HT-29 (cell line): ENCODE measurements around the gene FAM50B. TPM values are rescaled to one million over a fixed set of nuclear protein-coding genes. Genes with fewer than 3 reads are reported as not detected.

ENCODE experiments used
- DNase-seq: peaks from one replicate; pipeline ENCODE4 v3.0.0-alpha.2; 2015; ENCODE audit warnings: low spot score
- total RNA-seq: library from RNA; depleted of rRNA; stranded (reverse); fragments of >200 nt; shearing (Covaris generic); gene quantifications from 2 replicates; pipeline ENCODE4 v1.2.3, GENCODE V29; 2014

The FAM50B gene
- total RNA-seq, 1 experiment from 2014 or later, result not detected

GRCh38 chr6:3819161-3820110 lies 29.7 kb upstream of the FAM50B start:
- DNase-seq, result no peak

DNA sequence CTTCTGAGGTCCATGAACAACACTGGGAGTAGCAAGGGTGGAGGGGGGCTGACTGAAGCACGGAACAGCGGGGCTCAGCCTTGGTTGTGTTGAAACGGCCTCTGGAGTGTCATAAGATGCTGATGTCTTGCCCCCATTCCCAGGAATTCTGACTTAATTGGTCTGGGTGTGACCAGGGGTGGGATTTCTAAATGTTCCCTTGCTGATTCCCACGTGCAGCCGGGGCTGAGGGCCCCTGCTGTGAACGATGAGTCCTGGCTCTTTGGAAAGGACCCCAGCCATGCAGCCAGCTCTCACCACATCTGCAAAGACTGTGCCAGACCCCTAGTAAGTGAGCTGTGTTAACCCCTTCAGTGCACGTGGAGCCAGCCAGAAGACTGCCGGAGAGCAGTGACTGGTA lies 28.6 kb upstream of the FAM50B start:
- no peak for DNase-seq

DNA sequence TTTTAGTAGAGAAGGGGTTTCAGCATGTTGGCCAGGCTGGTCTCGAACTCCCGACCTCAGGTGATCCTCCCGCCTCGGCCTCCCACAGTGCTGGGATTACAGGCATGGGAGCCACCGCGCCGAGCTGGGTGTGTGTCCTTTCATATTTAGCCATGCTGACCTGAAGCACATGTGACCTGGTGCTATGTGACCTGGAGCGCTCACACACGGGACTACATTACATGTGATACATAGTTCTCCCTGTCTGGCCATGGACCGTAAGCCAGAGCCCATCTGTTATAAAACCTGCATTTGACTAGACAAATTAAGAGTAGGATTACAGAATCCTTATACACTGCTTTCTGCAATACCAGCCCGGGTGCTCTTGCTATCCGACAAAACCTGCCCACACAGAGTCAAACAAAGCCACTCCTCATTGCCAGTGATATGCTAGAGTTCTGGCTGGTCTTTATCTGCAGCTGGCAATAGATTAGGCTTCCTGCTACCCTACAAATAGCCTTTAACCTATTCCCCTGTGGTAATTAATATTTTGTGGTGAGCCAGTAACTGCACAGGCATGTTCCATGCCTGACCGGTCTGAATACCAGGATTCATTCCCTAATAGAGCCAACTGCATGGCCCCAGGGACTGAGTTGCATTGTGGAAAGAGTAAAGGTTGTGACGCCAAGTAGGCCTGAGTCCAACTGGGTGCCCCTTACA lies 26.3 kb upstream of the FAM50B start:
- DNase-seq, result peak; percentile 60

DNA sequence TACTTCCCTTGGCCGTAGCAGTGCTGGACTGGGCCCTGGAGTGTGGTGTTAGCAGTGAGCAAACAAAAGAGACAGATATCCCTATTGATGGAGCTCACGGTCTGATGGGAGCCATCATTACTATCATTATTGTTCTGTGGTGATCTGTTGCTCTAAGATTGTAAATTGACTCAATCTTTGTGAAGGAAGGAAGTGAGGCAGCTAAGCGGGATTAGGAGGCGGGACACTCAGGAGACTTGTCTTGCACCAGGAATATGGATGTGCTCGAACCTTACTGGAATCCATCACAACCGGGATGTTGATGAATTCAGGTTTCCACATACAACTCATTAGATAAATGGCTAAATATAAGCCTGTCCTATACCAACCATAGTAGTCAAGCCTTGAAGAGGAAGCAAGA lies 25.5 kb upstream of the FAM50B start:
- no peak for DNase-seq

GRCh38 chr6:3825331-3825831 lies 23.8 kb upstream of the FAM50B start:
- peak; percentile 61 for DNase-seq

DNA sequence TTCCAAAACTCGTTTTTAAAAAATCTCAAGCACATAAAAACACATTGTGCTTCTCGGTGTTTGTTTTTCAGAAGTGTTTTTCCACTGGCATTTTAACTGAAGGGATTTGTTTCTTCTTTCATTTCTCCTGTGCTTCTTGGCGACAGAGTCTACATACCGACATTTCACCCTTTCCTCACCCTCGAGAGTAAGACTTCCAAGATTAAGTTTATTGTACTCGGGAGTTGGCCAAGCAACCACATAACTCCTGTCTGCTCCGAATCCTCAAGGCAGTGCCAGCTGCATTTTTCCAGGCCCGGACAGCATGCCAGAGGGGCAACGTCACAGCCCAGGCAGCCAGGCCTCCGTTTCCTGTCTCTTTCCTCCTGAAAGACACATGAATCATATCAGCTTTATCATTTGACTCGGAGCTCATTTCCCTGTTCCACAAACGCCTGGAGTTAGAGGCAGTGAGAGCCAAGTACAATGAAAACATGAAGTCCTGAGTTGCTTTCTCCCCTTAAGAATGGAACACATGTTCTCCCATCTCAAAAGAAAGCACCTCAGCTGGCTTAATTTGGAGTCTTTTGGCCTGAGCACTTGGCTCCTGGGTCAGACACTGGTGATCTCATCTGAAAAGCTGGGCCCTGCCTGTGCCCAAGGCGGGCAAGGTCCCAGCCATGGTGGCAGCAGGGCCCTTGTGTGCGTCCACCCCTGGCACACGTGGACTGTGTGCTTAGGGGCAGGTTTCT lies 23.2 kb upstream of the FAM50B start:
- DNase-seq, result peak; percentile 93

DNA sequence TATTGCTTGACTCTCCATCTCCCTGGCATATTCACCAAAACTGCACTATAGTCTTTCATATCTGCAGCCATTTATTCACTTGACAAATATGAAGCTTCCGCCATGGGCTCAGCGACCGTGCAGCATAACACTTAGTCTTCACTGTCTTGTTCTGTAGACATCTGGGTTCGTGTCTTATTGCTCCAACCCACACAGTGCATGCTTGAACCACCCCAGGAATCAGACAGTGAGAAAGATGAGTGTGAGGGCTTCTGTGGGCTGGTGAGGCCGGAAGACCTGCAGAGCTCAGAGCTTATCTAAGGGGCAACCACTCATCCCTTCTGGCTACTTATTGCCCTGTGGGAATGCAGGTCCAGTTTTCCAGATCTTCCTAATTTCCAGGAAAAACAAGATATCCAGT lies 19.9 kb upstream of the FAM50B start:
- DNase-seq, result no peak

DNA sequence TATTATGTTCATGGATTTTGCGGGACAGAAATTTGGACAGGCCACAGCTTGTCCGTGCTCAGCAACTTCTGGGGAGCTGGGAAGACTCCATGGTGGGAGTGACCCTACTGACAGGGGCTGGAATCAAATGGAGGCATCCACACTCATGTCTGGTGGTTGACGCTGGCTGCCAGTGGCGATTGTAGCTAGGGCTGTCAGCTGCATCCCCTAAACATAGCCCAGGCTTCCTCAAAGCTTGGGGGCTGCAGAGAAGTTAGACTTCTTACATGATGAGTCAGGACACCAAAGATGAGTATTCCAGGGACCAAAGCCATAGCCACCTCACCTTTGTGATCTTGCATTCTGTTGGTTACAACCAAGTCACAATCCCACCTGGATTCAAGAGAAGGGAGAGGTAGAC lies 18.4 kb upstream of the FAM50B start:
- DNase-seq, result no peak

DNA sequence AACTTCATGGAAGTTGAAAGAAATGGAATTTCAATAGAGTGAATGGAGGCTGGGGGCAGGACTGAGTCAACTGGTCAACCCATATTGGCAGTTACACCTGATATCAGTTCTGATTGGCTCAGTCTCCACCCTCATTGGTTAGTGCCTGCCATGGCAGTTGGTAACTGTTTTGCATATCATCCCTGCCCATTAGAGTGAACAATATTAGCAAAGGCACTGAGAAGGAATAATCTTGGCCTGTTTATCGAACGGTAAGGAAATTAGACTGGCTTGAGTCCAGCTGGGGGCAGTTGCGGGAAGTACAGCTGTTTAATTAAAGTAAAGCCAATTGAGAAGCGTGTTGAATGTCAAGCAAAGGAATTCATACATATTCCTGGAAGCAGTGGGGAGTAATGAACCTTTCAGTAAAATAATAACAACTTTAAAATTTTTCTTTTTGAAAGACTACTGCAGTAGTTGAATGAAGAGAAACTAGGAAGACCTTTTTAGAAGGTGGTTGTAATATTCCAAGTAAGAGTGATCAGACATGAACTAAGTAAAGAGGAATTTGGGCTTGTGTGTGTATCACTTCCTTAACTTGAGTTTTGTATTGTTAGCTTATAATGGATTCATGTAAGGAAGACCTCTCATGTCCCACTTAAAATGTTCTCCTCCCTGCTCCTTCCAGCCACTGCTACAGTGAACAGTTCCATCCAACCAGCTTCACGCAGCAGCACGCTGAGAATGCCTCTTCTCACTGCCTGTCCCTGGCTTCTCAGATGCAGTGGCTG lies 17.2 kb upstream of the FAM50B start:
- no peak for DNase-seq

DNA sequence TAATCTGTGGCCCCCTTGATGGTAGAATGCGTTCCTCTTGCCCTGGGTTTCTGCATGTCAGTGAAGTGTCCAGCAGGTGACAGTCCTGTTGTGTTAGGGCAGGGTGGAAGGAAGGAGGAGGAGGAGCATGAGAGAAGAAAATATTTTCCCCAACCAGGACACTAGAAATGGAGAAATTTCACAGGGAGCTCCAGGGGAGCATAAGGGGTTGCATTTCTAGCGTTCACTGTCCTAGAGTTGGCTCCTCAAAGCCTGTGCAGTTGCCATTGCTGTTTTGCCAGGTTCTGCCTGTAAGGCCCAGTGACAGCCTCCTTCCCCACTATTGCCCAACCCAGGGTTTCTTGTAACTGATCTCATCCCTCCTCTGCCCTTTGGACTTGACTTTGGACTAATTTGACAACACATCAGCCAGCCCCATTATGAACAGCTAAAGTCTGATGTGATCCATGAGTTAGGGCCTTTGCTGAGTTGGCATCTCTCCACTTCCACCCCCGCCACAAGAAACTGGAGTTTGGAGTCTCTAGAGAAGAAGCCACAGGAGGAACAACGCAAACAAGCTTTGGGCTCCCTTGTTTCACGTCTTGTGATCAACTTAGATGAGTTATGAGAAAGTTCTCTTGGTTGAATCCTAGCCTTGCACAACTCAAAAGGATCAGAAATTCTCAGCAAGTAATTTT lies 14.0 kb upstream of the FAM50B start:
- DNase-seq, result peak; percentile 68

DNA sequence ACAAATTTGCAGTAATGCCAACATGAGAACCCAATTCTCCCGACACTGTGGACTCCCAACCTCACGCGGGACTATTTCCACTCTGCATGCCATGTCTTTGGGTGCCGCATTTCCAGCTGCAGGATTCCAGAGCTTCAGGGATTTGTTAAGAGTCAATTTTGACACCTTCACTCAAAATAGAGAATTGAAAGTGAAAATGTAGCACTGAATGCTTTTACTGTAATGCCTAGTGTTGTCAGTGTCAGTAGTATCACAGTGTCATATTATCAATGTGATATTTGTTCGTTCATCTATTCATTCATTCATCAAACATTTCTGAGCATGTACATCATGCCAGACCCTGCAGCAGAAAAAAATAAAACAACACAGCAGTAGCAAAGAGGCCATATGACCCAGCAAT lies 13.4 kb upstream of the FAM50B start:
- no peak for DNase-seq

- no peak for DNase-seq
Observed at GRCh38 chr6:3836566-3836965, 12.6 kb upstream of the FAM50B start.

GRCh38 chr6:3837781-3838180 lies 11.4 kb upstream of the FAM50B start:
- no peak for DNase-seq

GRCh38 chr6:3838992-3839867 lies 9.9 kb upstream of the FAM50B start:
- DNase-seq, result no peak

DNA sequence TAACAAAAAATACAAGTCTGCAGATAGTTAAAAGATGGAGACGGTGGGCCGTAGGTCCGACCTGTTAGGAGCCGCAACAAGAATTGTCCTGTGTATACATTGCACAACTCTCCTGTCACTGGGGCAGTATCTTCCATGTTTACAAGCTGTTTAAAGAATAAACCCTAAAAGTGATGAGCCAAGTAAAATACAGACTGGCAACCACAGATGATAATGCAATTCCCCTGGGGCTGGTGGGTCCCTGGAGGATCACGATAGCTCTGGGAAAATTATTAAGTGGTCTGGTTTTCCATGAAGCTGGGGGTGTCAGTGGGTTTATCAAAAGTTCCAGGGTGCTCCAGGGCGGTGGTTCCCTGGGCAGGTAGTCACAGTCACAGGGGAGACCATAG lies 8.1 kb upstream of the FAM50B start:
- no peak for DNase-seq

DNA sequence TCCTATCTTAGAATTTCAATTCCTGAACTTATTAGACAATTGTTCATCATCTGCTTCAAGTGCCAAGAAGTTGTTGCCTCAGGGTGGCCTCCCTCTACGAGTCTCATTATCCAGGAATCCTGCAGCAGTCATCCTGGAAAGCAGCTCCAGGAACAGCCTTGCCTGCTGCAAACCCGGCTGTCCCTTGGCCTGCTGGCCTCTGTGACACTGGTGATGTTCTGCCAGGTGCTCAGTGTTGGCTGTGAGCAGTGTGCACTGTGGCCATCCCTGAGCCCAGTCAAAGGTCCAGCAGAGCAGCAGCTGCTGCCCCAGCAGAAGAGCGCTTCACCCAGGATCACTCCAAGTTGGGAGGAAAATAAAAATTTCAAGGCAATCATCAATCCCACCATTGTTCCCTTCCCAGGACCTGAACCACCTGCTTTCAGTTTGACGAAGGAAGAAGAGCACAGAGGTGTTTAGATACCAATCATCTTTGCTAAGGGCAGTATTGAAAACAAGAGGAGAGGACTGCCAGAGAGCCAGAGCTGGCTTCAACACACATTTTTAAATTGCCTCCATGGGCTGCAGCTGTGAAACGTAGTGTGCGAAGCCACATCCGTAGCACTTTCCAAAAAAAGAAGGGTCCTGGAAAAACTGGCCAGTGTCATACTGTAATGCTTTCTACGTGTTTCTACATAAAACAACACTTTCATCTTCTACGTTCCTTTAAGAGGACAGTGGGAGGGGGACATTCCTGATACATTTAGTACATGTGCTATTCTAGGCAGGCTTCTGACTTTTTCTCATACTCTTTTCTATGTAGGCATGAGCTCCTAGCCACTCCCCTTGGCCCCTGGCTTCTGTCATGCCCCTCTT lies 7.2 kb upstream of the FAM50B start:
- no peak for DNase-seq

GRCh38 chr6:3843379-3844096 lies 5.6 kb upstream of the FAM50B start:
- no peak for DNase-seq

GRCh38 chr6:3844097-3844463 lies 5.1 kb upstream of the FAM50B start:
- DNase-seq, result no peak
